Memory B cell (primary cell): Measurements from ENCODE around the gene SHISA7.
A peak's percentile ranks its signal among the peaks of the same experiment; 100 is the strongest.
"Not testable (repeated sequence)": the region's sequence is repeated elsewhere in the genome, so short reads cannot be mapped to it uniquely, and the experiment has no call there.

ENCODE experiments used
- ATAC-seq: fragments of 150-1000 bp; cut with Tn5 transposase; 2 replicates; pipeline ENCODE4 v1.10.0; 2021; ENCODE audit warnings: low read depth, mild to moderate bottlenecking, moderate library complexity
- DNase-seq, 2 donors: peaks; one replicate each; pipeline ENCODE4 v3.0.0; 2022; ENCODE audit warnings: low spot score in 2 of 2
- H3K27ac Mint-ChIP-seq: one replicate; pipeline ENCODE4 v1.8.0; 2022; ENCODE audit warnings: mild to moderate bottlenecking, moderate library complexity, mixed read lengths
- H3K27me3 Mint-ChIP-seq: one replicate; pipeline ENCODE4 v1.8.0; 2022; ENCODE audit warnings: mixed read lengths
- H3K36me3 Mint-ChIP-seq: one replicate; pipeline ENCODE4 v1.8.0; 2022; ENCODE audit warnings: mild to moderate bottlenecking, mixed read lengths
- H3K4me1 Mint-ChIP-seq: one replicate; pipeline ENCODE4 v1.8.0; 2022; ENCODE audit warnings: mixed read lengths
- H3K4me3 Mint-ChIP-seq: one replicate; pipeline ENCODE4 v1.8.0; 2022; ENCODE audit warnings: mild to moderate bottlenecking, moderate library complexity, mixed read lengths
- H3K9me3 Mint-ChIP-seq: one replicate; pipeline ENCODE4 v1.8.0; 2022; ENCODE audit warnings: mixed read lengths

The SHISA7 gene

GRCh38 chr19:55451965-55452748, 9.1 kb upstream of the SHISA7 start:
- Mint-ChIP-seq H3K36me3 (peaks cover 18% of the 10 kb centered on the region), H3K9me3 (no peaks in the 10 kb centered on the region), H3K27ac (no peak overlapping the region), H3K4me1 (peaks cover 14% of the 10 kb centered on the region), H3K4me3 (peak overlapping the region; percentile 67), H3K27me3 (peaks cover 18% of the 10 kb centered on the region)
- ATAC-seq, result peak; percentile 38
- no peak for DNase-seq

GRCh38 chr19:55451163-55451964, 8.3 kb upstream of the SHISA7 start:
- Mint-ChIP-seq H3K9me3 (no peaks in the 10 kb centered on the region), H3K27ac (peak overlapping the region; percentile 89), H3K27me3 (peaks cover 18% of the 10 kb centered on the region), H3K4me3 (peak overlapping the region; percentile 67), H3K36me3 (peaks cover 18% of the 10 kb centered on the region), H3K4me1 (peaks cover 14% of the 10 kb centered on the region)
- ATAC-seq (peak; percentile 47), DNase-seq (no peak)

GRCh38 chr19:55449469-55449868, 6.4 kb upstream of the SHISA7 start:
- H3K36me3 Mint-ChIP-seq, result peaks cover 9% of the 10 kb centered on the region
- ATAC-seq, result no peak
- DNase-seq, result no peak
- peaks cover 14% of the 10 kb centered on the region for H3K4me1 Mint-ChIP-seq
- no peak overlapping the region for H3K4me3 Mint-ChIP-seq
- H3K27ac Mint-ChIP-seq, result no peak overlapping the region
- no peaks in the 10 kb centered on the region for H3K9me3 Mint-ChIP-seq
- peaks cover 23% of the 10 kb centered on the region for H3K27me3 Mint-ChIP-seq

- DNase-seq, H3K4me3 Mint-ChIP-seq, H3K36me3 Mint-ChIP-seq, H3K27ac Mint-ChIP-seq, ATAC-seq, H3K9me3 Mint-ChIP-seq: not testable (repeated sequence)
- Mint-ChIP-seq H3K4me1 (peaks cover 11% of the 10 kb centered on the region), H3K27me3 (peaks cover 27% of the 10 kb centered on the region)
Measured at GRCh38 chr19:55448175-55448490, 5.0 kb upstream of the SHISA7 start.

GRCh38 chr19:55447421-55448174, 4.5 kb upstream of the SHISA7 start:
- DNase-seq (no peak), ATAC-seq (peak; percentile 22)
- Mint-ChIP-seq H3K9me3 (no peaks in the 10 kb centered on the region), H3K36me3 (peaks cover 4% of the 10 kb centered on the region), H3K27ac (no peak overlapping the region), H3K27me3 (peaks cover 31% of the 10 kb centered on the region), H3K4me1 (peaks cover 16% of the 10 kb centered on the region), H3K4me3 (no peak overlapping the region)

GRCh38 chr19:55446060-55446459, 3.0 kb upstream of the SHISA7 start:
- no peak overlapping the region for H3K4me3 Mint-ChIP-seq
- peaks cover 7% of the 10 kb centered on the region for H3K36me3 Mint-ChIP-seq
- H3K4me1 Mint-ChIP-seq, result peaks cover 17% of the 10 kb centered on the region
- no peak overlapping the region for H3K27ac Mint-ChIP-seq
- DNase-seq (no peak), ATAC-seq (no peak)
- peaks cover 33% of the 10 kb centered on the region for H3K27me3 Mint-ChIP-seq
- no peaks in the 10 kb centered on the region for H3K9me3 Mint-ChIP-seq

- no peak overlapping the region for H3K4me3 Mint-ChIP-seq
- H3K27ac Mint-ChIP-seq, result no peak overlapping the region
- ATAC-seq, result no peak
- peaks cover 18% of the 10 kb centered on the region for H3K4me1 Mint-ChIP-seq
- peaks cover 3% of the 10 kb centered on the region for H3K36me3 Mint-ChIP-seq
- peaks cover 31% of the 10 kb centered on the region for H3K27me3 Mint-ChIP-seq
- no peak for DNase-seq
- H3K9me3 Mint-ChIP-seq, result no peaks in the 10 kb centered on the region
Measured at GRCh38 chr19:55444646-55445045, 1.5 kb upstream of the SHISA7 start.

GRCh38 chr19:55443824-55444480, 852 bp upstream of the SHISA7 start:
- peaks cover 6% of the 10 kb centered on the region for H3K36me3 Mint-ChIP-seq
- DNase-seq (no peak), ATAC-seq (no peak)
- H3K9me3 Mint-ChIP-seq, result peaks cover 3% of the 10 kb centered on the region
- no peak overlapping the region for H3K4me3 Mint-ChIP-seq
- peaks cover 20% of the 10 kb centered on the region for H3K4me1 Mint-ChIP-seq
- no peak overlapping the region for H3K27ac Mint-ChIP-seq
- H3K27me3 Mint-ChIP-seq, result peaks cover 37% of the 10 kb centered on the region

GRCh38 chr19:55442372-55442961, 633 bp downstream of the SHISA7 start:
- peak in 1 of 2 donors; percentile 33 for DNase-seq
- Mint-ChIP-seq H3K9me3 (peaks cover 3% of the 10 kb centered on the region), H3K27me3 (peaks cover 40% of the 10 kb centered on the region), H3K4me3 (no peak overlapping the region), H3K36me3 (peaks cover 6% of the 10 kb centered on the region), H3K4me1 (peaks cover 20% of the 10 kb centered on the region), H3K27ac (no peak overlapping the region)
- peak; percentile 58 for ATAC-seq

- peak in 1 of 2 donors; percentile 22 for DNase-seq
- H3K4me3 Mint-ChIP-seq, result peak overlapping the region; percentile 21
- H3K9me3 Mint-ChIP-seq, result peaks cover 3% of the 10 kb centered on the region
Measured at GRCh38 chr19:55441692-55442321, 1.3 kb downstream of the SHISA7 start.

GRCh38 chr19:55441319-55441691, 1.8 kb downstream of the SHISA7 start:
- peak overlapping the region; percentile 19 for H3K27ac Mint-ChIP-seq
- peak overlapping the region; percentile 21 for H3K4me3 Mint-ChIP-seq
- H3K27me3 Mint-ChIP-seq, result peaks cover 46% of the 10 kb centered on the region
- H3K4me1 Mint-ChIP-seq, result peaks cover 22% of the 10 kb centered on the region
- peaks cover 3% of the 10 kb centered on the region for H3K9me3 Mint-ChIP-seq
- H3K36me3 Mint-ChIP-seq, result peaks cover 6% of the 10 kb centered on the region
- ATAC-seq, result peak; percentile 61
- peak; percentile 32 to 39 for DNase-seq

More at GRCh38 chr19:55441692-55442321, 1.3 kb downstream of the SHISA7 start:
- peak overlapping the region; percentile 19 for H3K27ac Mint-ChIP-seq
- ATAC-seq, result peak; percentile 35
- peaks cover 22% of the 10 kb centered on the region for H3K4me1 Mint-ChIP-seq
- peaks cover 42% of the 10 kb centered on the region for H3K27me3 Mint-ChIP-seq
- H3K36me3 Mint-ChIP-seq, result peaks cover 6% of the 10 kb centered on the region

GRCh38 chr19:55440411-55441105, 2.5 kb downstream of the SHISA7 start:
- Mint-ChIP-seq H3K27ac (no peak overlapping the region), H3K27me3 (peaks cover 44% of the 10 kb centered on the region), H3K36me3 (peaks cover 6% of the 10 kb centered on the region), H3K4me1 (peaks cover 22% of the 10 kb centered on the region), H3K9me3 (peaks cover 3% of the 10 kb centered on the region), H3K4me3 (no peak overlapping the region)
- peak in 1 of 2 donors; percentile 16 for DNase-seq
- no peak for ATAC-seq
